IMR-90 (cell line): ENCODE results near the gene MAT2B. TPM values are rescaled to one million over a fixed set of nuclear protein-coding genes. Genes with fewer than 3 reads are reported as not detected.

ENCODE experiments used
- ATAC-seq: fragments of 200-7000 bp; cut with Tn5 transposase; 2 replicates; pipeline ENCODE4 v1.9.1; 2020; ENCODE audit warnings: low read depth, mild to moderate bottlenecking, moderate library complexity
- BruUV-seq: library from RNA; stranded (reverse); fragments of 400-500 nt; replicated peaks from 2 replicates; lab custom pipeline; 2021; lab: Mats Ljungman, UMichigan
- CTCF ChIA-PET: fragments of 300-600 bp; formaldehyde crosslinking; extraction: SDS; loops from one replicate; lab custom pipeline; 2021; ENCODE audit warnings: antibody characterized with exemption; lab: Yijun Ruan, JAX
- POLR2A ChIA-PET: fragments of 300-600 bp; sonication (Branson Sonifier 250); formaldehyde crosslinking; loops from one replicate; lab custom pipeline; 2022; ENCODE audit warnings: antibody characterized with exemption; ENCODE audit not compliant: unreplicated experiment; lab: Charles Lee
- DNase-seq: peaks from one replicate; pipeline ENCODE4 v3.0.0; 2013
- H2AFZ ChIP-seq: replicated peaks from 2 replicates; pipeline ENCODE3; 2013; ENCODE audit warnings: low read length, mild to moderate bottlenecking; ENCODE audit not compliant: poor library complexity
- H2AK5ac ChIP-seq: 2 replicates; pipeline ENCODE4 v1.6.1; 2013; ENCODE audit warnings: low read depth, low read length, inconsistent platforms
- H2AK9ac ChIP-seq: replicated peaks from 2 replicates; pipeline ENCODE3; 2013; ENCODE audit warnings: mild to moderate bottlenecking, low read depth, low read length, moderate library complexity; ENCODE audit not compliant: poor library complexity
- H2BK120ac ChIP-seq: 2 replicates; pipeline ENCODE4 v1.6.1; 2013; ENCODE audit warnings: low read depth, low read length, inconsistent platforms
- H2BK15ac ChIP-seq: 3 replicates; pipeline ENCODE4 v1.6.1; 2013; ENCODE audit warnings: low read depth, low read length, inconsistent platforms
- H2BK20ac ChIP-seq: 2 replicates; pipeline ENCODE4 v1.6.1; 2013; ENCODE audit warnings: low read depth, mild to moderate bottlenecking, inconsistent platforms, low read length, moderate library complexity
- H2BK5ac ChIP-seq: 2 replicates; pipeline ENCODE4 v1.6.1; 2013; ENCODE audit warnings: mild to moderate bottlenecking, low read depth, low read length, inconsistent platforms; ENCODE audit not compliant: poor library complexity, severe bottlenecking
- H3K14ac ChIP-seq: replicated peaks from 2 replicates; pipeline ENCODE4 v1.6.1; 2013; ENCODE audit warnings: low read depth, low read length, inconsistent platforms
- H3K18ac ChIP-seq: 2 replicates; pipeline ENCODE4 v1.6.1; 2013; ENCODE audit warnings: low read depth, low read length, control low read depth
- H3K23ac ChIP-seq: 2 replicates; pipeline ENCODE4 v1.6.1; 2013; ENCODE audit warnings: low read depth, low read length, inconsistent platforms
- H3K27ac ChIP-seq: 2 replicates; pipeline ENCODE4 v1.5.1; 2013; ENCODE audit warnings: mild to moderate bottlenecking, control low read depth, low read length; ENCODE audit not compliant: insufficient read depth
- H3K27me3 ChIP-seq: 2 replicates; pipeline ENCODE4 v1.6.1; 2013; ENCODE audit warnings: low read length; ENCODE audit not compliant: control insufficient read depth, insufficient read depth
- H3K36me3 ChIP-seq: 2 replicates; pipeline ENCODE4 v1.6.1; 2013; ENCODE audit warnings: low read length, mixed read lengths; ENCODE audit not compliant: control insufficient read depth, insufficient read depth
- H3K4ac ChIP-seq: 2 replicates; pipeline ENCODE4 v1.6.1; 2013; ENCODE audit warnings: low read depth, low read length, inconsistent platforms
- H3K4me1 ChIP-seq: 2 replicates; pipeline ENCODE4 v1.6.1; 2013; ENCODE audit warnings: low read length, mixed read lengths; ENCODE audit not compliant: control insufficient read depth, insufficient read depth
- H3K4me2 ChIP-seq: 2 replicates; pipeline ENCODE4 v1.6.1; 2013; ENCODE audit warnings: low read depth, mild to moderate bottlenecking, control low read depth, low read length, moderate library complexity
- H3K4me3 ChIP-seq: 2 replicates; pipeline ENCODE4 v1.5.1; 2013; ENCODE audit warnings: low read depth, mild to moderate bottlenecking, control low read depth, low read length, moderate library complexity; ENCODE audit not compliant: insufficient read depth
- H3K56ac ChIP-seq: 2 replicates; pipeline ENCODE4 v1.6.1; 2013; ENCODE audit warnings: low read length, inconsistent platforms; ENCODE audit not compliant: insufficient read depth; ENCODE audit errors: extremely low read depth
- H3K79me1 ChIP-seq, 2 experiments: 2 replicates each; pipeline ENCODE4 v1.6.1; 2013; ENCODE audit warnings: low read length in 2 of 2, inconsistent platforms in 1 of 2, low read depth in 1 of 2
- H3K9ac ChIP-seq: 2 replicates; pipeline ENCODE4 v1.6.1; 2013; ENCODE audit warnings: low read depth, low read length, control low read depth
- H3K9me1 ChIP-seq: 2 replicates; pipeline ENCODE4 v1.6.1; 2013; ENCODE audit warnings: low read length, inconsistent platforms; ENCODE audit not compliant: insufficient read depth
- H3K9me3 ChIP-seq: 2 replicates; pipeline ENCODE4 v1.6.1; 2013; ENCODE audit warnings: low read length; ENCODE audit not compliant: control insufficient read depth, insufficient read depth
- H4K20me1 ChIP-seq: 2 replicates; pipeline ENCODE4 v1.6.1; 2013; ENCODE audit warnings: low read length, inconsistent platforms; ENCODE audit not compliant: insufficient read depth
- H4K5ac ChIP-seq: 2 replicates; pipeline ENCODE4 v1.6.1; 2013; ENCODE audit warnings: mild to moderate bottlenecking, low read depth, low read length, control low read depth
- H4K8ac ChIP-seq, 2 experiments: 2 replicates each; pipeline ENCODE4 v1.6.1; 2013; ENCODE audit warnings: low read depth in 2 of 2, low read length in 2 of 2, control low read depth in 1 of 2, inconsistent platforms in 1 of 2
- H4K91ac ChIP-seq: 2 replicates; pipeline ENCODE4 v1.6.1; 2013; ENCODE audit warnings: low read depth, low read length, inconsistent platforms; ENCODE audit not compliant: insufficient read depth
- BHLHE40 ChIP-seq: fragments of 150-350 bp; IDR thresholded peaks from 2 replicates; pipeline ENCODE4 v1.6.1; 2016; ENCODE audit warnings: mild to moderate bottlenecking, low read depth, low read length
- CEBPB ChIP-seq: IDR thresholded peaks from 2 replicates; pipeline ENCODE4 v1.6.1; 2012; ENCODE audit warnings: low read depth, low read length, improper control_type of control experiment
- CHD1 ChIP-seq: IDR thresholded peaks from 2 replicates; pipeline ENCODE4 v1.6.1; 2012; ENCODE audit warnings: low read depth, low read length, improper control_type of control experiment
- CTCF ChIP-seq: conservative IDR thresholded peaks from 2 replicates; pipeline ENCODE4 v1.5.1; 2012; ENCODE audit warnings: mild to moderate bottlenecking, low read depth, low read length, improper control_type of control experiment
- ELK1 ChIP-seq: fragments of 150-350 bp; IDR thresholded peaks from 2 replicates; pipeline ENCODE4 v1.6.1; 2016; ENCODE audit warnings: low read depth, mild to moderate bottlenecking, low read length, moderate library complexity, borderline replicate concordance
- FOS ChIP-seq: fragments of 150-350 bp; IDR thresholded peaks from 2 replicates; pipeline ENCODE4 v1.6.1; 2016; ENCODE audit warnings: low read depth, low read length
- MAFK ChIP-seq: IDR thresholded peaks from 2 replicates; pipeline ENCODE4 v1.6.1; 2012; ENCODE audit warnings: low read depth, low read length, improper control_type of control experiment
- MAZ ChIP-seq: IDR thresholded peaks from 2 replicates; pipeline ENCODE4 v1.6.1; 2012; ENCODE audit warnings: low read depth, mild to moderate bottlenecking, low read length, improper control_type of control experiment, moderate library complexity, borderline replicate concordance
- MXI1 ChIP-seq: IDR thresholded peaks from 2 replicates; pipeline ENCODE4 v1.6.1; 2012; ENCODE audit warnings: low read depth, mild to moderate bottlenecking, low read length, moderate library complexity, borderline replicate concordance
- NFE2L2 ChIP-seq: fragments of 150-350 bp; IDR thresholded peaks from 2 replicates; pipeline ENCODE4 v1.6.1; 2016; ENCODE audit warnings: low read depth, mild to moderate bottlenecking, low read length
- POLR2A ChIP-seq: IDR thresholded peaks from 2 replicates; pipeline ENCODE4 v1.6.1; 2012; ENCODE audit warnings: mild to moderate bottlenecking, low read depth, low read length
- RAD21 ChIP-seq: IDR thresholded peaks from 2 replicates; pipeline ENCODE4 v1.6.1; 2012; ENCODE audit warnings: low read length, improper control_type of control experiment
- RCOR1 ChIP-seq: IDR thresholded peaks from 2 replicates; pipeline ENCODE4 v1.6.1; 2012; ENCODE audit warnings: mild to moderate bottlenecking, low read length, improper control_type of control experiment; ENCODE audit not compliant: insufficient replicate concordance
- RFX5 ChIP-seq: IDR thresholded peaks from 2 replicates; pipeline ENCODE4 v1.8.0; 2012; ENCODE audit warnings: low read depth, mild to moderate bottlenecking, low read length, moderate library complexity
- SMC3 ChIP-seq: fragments of 150-350 bp; IDR thresholded peaks from 2 replicates; pipeline ENCODE4 v1.6.1; 2016; ENCODE audit warnings: low read depth, mild to moderate bottlenecking, antibody characterized with exemption, low read length, moderate library complexity
- USF2 ChIP-seq: fragments of 150-350 bp; IDR thresholded peaks from 2 replicates; pipeline ENCODE4 v1.6.1; 2017; ENCODE audit warnings: mild to moderate bottlenecking, antibody characterized with exemption, low read length, low read depth
- WGBS, 2 experiments: methylation state at CpG; one replicate each; pipeline versions ENCODE4 v1.1.5 to v1.1.7; 2013; ENCODE audit warnings: missing lambda C conversion rate in 2 of 2; ENCODE audit not compliant: insufficient read length in 1 of 2; ENCODE audit errors: extremely low coverage in 2 of 2; 5-methylcytosine and 5-hydroxymethylcytosine counted together
- dilution Hi-C: fragments of 300-500 bp; cut with HindIII; formaldehyde crosslinking; loops from one replicate; pipeline ENCODE4 v1.14.3; 2018; ENCODE audit warnings: low sequenced_read_pairs; ENCODE audit not compliant: unreplicated experiment
- in situ Hi-C: fragments of 300-500 bp; cut with MboI; formaldehyde crosslinking; loops from 3 replicates; pipeline ENCODE4 v1.14.3; 2019; ENCODE audit warnings: low sequenced_read_pairs, inconsistent platforms, mixed read lengths
- intact Hi-C: fragments of 100-400 bp; cut with micrococcal nuclease; formaldehyde crosslinking; loops from 2 replicates; pipeline ENCODE4 v1.10.0; 2022
- polyA plus RNA-seq, 3 experiments: library from polyadenylated mRNA; depleted of rRNA; stranded (reverse); fragments of >200 nt; gene quantifications; 2 replicates each; pipeline ENCODE4 v1.2.3, GENCODE V29; 2012; ENCODE audit warnings: low replicate concordance in 1 of 3
- total RNA-seq: library from RNA; depleted of rRNA; stranded (reverse); fragments of >200 nt; gene quantifications from 2 replicates; pipeline ENCODE4 v1.2.3, GENCODE V29; 2012

The MAT2B gene
- total and polyA plus RNA-seq, 2 of the 4 experiments (the other 2 are of a cell fraction) = 41.7 to 80.3 TPM

- ChIA-PET POLR2A (no interaction called here), CTCF (no interaction called here)
- Histone ChIP-seq H4K8ac (no peak overlapping the region), H3K9me3 (no peaks in the 10 kb centered on the region), H2BK20ac (no peak overlapping the region), H3K4me2 (no peak overlapping the region), H3K18ac (no peak overlapping the region), H3K27ac (no peak overlapping the region), H3K36me3 (no peaks in the 10 kb centered on the region), H3K79me1 (no peaks in the 10 kb centered on the region), H3K23ac (no peak overlapping the region), H3K4ac (no peak overlapping the region), H3K9ac (no peak overlapping the region), H2BK120ac (no peak overlapping the region), H3K4me1 (no peaks in the 10 kb centered on the region), H4K20me1 (no peaks in the 10 kb centered on the region), H2BK5ac (no peak overlapping the region), H2BK15ac (no peak overlapping the region), H2AK5ac (no peak overlapping the region), H3K56ac (no peak overlapping the region), H3K14ac (no peak overlapping the region), H2AFZ (no peak overlapping the region), H3K4me3 (no peak overlapping the region), H3K9me1 (no peaks in the 10 kb centered on the region), H2AK9ac (no peak overlapping the region), H4K5ac (no peak overlapping the region), H3K27me3 (no peaks in the 10 kb centered on the region), H4K91ac (no peak overlapping the region)
- no peak for ATAC-seq
- intact Hi-C loops = no loop called here
- TF ChIP-seq SMC3 (no peak), MXI1 (no peak), RAD21 (no peak), POLR2A (no peak), CHD1 (no peak), RFX5 (no peak), FOS (no peak), RCOR1 (no peak), MAZ (no peak), USF2 (no peak), ELK1 (no peak), NFE2L2 (no peak), CTCF (no peak), BHLHE40 (no peak), MAFK (no peak), CEBPB (no peak)
- dilution Hi-C loops = no loop called here
- in situ Hi-C loops = loop anchor here (25.0 kb wide), 2 partner anchors 1111 to 1911 kb away; no protein-coding TSS in a partner anchor
- no CpG with 5 or more reads among the region's 3 CpGs for WGBS, 2 experiments
- DNase-seq = no peak
- BruUV-seq = no TSS peak
Measured at GRCh38 chr5:163551156-163551555, 45.7 kb downstream of the MAT2B start.
